22Rv1 (cell line): ENCODE results near the gene OR5C1.

Experiments
- ZFX ChIP-seq: fragments of 450-650 bp; IDR thresholded peaks from 2 replicates; pipeline ENCODE4 v1.6.1; 2017; ENCODE audit warnings: antibody characterized with exemption, borderline replicate concordance
- TF ChIP-seq, protein P1 (sequence below): fragments of 450-650 bp; IDR thresholded peaks from 2 replicates; pipeline ENCODE4 v1.5.1; 2017; ENCODE audit warnings: mild to moderate bottlenecking

DNA sequence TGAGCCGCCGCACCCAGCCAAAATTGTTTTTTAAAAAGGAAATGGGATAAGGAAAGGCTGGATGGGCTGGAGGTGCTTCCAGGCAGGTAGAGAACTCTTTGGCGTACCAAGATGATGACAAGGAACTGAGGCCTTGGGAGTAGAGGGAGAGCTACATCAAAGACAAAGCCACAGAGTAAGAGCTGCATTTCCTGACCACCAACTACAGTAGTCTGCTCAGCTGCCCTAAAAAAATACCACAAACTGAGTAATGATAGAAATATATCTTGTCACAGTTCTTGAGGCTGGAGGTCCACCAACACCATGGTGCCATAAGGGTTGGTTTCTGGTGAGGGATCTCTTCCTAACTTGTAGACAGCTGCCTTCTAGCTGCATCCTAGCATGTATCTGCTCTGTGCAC, 19.4 kb downstream of the OR5C1 start:
- TF ChIP-seq, protein P1, sequence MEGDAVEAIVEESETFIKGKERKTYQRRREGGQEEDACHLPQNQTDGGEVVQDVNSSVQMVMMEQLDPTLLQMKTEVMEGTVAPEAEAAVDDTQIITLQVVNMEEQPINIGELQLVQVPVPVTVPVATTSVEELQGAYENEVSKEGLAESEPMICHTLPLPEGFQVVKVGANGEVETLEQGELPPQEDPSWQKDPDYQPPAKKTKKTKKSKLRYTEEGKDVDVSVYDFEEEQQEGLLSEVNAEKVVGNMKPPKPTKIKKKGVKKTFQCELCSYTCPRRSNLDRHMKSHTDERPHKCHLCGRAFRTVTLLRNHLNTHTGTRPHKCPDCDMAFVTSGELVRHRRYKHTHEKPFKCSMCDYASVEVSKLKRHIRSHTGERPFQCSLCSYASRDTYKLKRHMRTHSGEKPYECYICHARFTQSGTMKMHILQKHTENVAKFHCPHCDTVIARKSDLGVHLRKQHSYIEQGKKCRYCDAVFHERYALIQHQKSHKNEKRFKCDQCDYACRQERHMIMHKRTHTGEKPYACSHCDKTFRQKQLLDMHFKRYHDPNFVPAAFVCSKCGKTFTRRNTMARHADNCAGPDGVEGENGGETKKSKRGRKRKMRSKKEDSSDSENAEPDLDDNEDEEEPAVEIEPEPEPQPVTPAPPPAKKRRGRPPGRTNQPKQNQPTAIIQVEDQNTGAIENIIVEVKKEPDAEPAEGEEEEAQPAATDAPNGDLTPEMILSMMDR = no peak
- TF ChIP-seq ZFX = no peak
